Erythroblast (primary cell): ENCODE measurements around the gene FSHB.

Experiments used
- GATA1 ChIP-seq: IDR thresholded peaks from 2 replicates; pipeline ENCODE4 v1.6.1; 2011; ENCODE audit warnings: low read depth, mild to moderate bottlenecking, control low read depth, low read length, moderate library complexity
- POLR2A ChIP-seq: IDR thresholded peaks from 2 replicates; pipeline ENCODE4 v1.6.1; 2011; ENCODE audit warnings: mild to moderate bottlenecking, low read length

DNA sequence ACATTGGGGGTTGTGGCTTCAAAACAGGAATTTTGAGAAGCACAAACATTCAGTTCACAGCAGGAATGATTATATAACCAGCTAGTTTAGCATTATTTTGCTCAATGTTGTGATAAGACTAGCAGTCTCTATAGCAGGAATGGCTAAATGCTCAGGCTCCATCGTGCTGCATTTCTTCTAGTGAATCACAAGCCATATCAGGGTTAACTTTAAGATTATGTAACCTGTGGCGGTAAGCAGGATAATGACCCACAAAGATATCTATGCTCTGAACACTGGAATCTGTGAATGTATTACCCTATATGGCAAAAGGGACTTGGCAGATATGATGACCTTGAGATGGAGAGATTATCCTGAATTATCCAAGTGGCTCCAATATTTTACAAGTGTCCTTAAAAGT is 14.8 kb downstream of the FSHB start:
- TF ChIP-seq POLR2A (no peak), GATA1 (no peak)
